AG09309 (cell line): ENCODE measurements around the gene SFXN4.

Experiments used
- DNase-seq: peaks from one replicate; pipeline ENCODE4 v3.0.0-alpha.2; 2010; ENCODE audit warnings: low read depth
- H3K4me3 ChIP-seq: 2 replicates; pipeline ENCODE4 v1.5.1; 2011; ENCODE audit warnings: mild to moderate bottlenecking, low read depth, low read length, moderate library complexity; ENCODE audit not compliant: control insufficient read depth
- CTCF ChIP-seq: IDR thresholded peaks from 2 replicates; pipeline ENCODE4 v1.5.1; 2011; ENCODE audit warnings: mild to moderate bottlenecking, low read depth, low read length, inconsistent platforms; ENCODE audit not compliant: insufficient read depth, control insufficient read depth; ENCODE audit errors: missing control alignments

SFXN4 gene

GRCh38 chr10:119133949-119134348 is 31.6 kb downstream of the SFXN4 start:
- TF ChIP-seq CTCF: no peak
- no peak overlapping the region for H3K4me3 ChIP-seq
- DNase-seq: no peak

- no peak for TF ChIP-seq CTCF
- no peak overlapping the region for H3K4me3 ChIP-seq
- DNase-seq: no peak
Observed at GRCh38 chr10:119132521-119133345, 32.8 kb downstream of the SFXN4 start.

GRCh38 chr10:119131512-119132240 is 33.8 kb downstream of the SFXN4 start:
- no peak overlapping the region for H3K4me3 ChIP-seq

GRCh38 chr10:119129721-119130120 is 35.8 kb downstream of the SFXN4 start:
- no peak overlapping the region for H3K4me3 ChIP-seq
- TF ChIP-seq CTCF: no peak
- DNase-seq: no peak

More at GRCh38 chr10:119131512-119132240, 33.8 kb downstream of the SFXN4 start:
- no peak for TF ChIP-seq CTCF
- DNase-seq: no peak

GRCh38 chr10:119125942-119126341 is 39.6 kb downstream of the SFXN4 start:
- H3K4me3 ChIP-seq: no peak overlapping the region
- no peak for DNase-seq
- TF ChIP-seq CTCF: no peak

GRCh38 chr10:119120875-119121274 is 44.6 kb downstream of the SFXN4 start:
- H3K4me3 ChIP-seq: no peak overlapping the region
- DNase-seq: no peak
- TF ChIP-seq CTCF: no peak
